DMS153 treated with DMSO at 0.1 percent for 48 hours (cell line): ENCODE data around the gene ERGIC2.
"Not testable (repeated sequence)": the region's sequence is repeated elsewhere in the genome, so short reads cannot be mapped to it uniquely, and the experiment has no call there.

ENCODE experiments used
- DNase-seq: peaks from one replicate; lab custom pipeline; 2025; ENCODE audit not compliant: unreplicated experiment; lab: John Stamatoyannopoulos, UW

ERGIC2 gene

GRCh38 chr12:29304388-29304787 is 76.6 kb downstream of the ERGIC2 start:
- no peak for DNase-seq

GRCh38 chr12:29301114-29301513 is 79.9 kb downstream of the ERGIC2 start:
- no peak for DNase-seq

- no peak for DNase-seq
Observed at GRCh38 chr12:29299633-29300032, 81.3 kb downstream of the ERGIC2 start.

- DNase-seq, result no peak
Observed at GRCh38 chr12:29291226-29291625, 89.7 kb downstream of the ERGIC2 start.

- not testable (repeated sequence) for DNase-seq
Observed at GRCh38 chr12:29290475-29290874, 90.5 kb downstream of the ERGIC2 start.

- DNase-seq, result no peak
Observed at GRCh38 chr12:29288031-29288430, 92.9 kb downstream of the ERGIC2 start.

GRCh38 chr12:29287622-29288021 is 93.3 kb downstream of the ERGIC2 start:
- no peak for DNase-seq
